Stimulated activated CD4-positive, alpha-beta T cell treated with anti-CD3 and anti-CD28 coated beads, Interleukin-4, amount 100 ng/mL, for 1 hour (primary cell): ENCODE measurements around the gene MYMX.

ENCODE experiments used
- DNase-seq: peaks from one replicate; pipeline ENCODE4 v3.0.0-alpha.2; 2020

Gene MYMX

DNA sequence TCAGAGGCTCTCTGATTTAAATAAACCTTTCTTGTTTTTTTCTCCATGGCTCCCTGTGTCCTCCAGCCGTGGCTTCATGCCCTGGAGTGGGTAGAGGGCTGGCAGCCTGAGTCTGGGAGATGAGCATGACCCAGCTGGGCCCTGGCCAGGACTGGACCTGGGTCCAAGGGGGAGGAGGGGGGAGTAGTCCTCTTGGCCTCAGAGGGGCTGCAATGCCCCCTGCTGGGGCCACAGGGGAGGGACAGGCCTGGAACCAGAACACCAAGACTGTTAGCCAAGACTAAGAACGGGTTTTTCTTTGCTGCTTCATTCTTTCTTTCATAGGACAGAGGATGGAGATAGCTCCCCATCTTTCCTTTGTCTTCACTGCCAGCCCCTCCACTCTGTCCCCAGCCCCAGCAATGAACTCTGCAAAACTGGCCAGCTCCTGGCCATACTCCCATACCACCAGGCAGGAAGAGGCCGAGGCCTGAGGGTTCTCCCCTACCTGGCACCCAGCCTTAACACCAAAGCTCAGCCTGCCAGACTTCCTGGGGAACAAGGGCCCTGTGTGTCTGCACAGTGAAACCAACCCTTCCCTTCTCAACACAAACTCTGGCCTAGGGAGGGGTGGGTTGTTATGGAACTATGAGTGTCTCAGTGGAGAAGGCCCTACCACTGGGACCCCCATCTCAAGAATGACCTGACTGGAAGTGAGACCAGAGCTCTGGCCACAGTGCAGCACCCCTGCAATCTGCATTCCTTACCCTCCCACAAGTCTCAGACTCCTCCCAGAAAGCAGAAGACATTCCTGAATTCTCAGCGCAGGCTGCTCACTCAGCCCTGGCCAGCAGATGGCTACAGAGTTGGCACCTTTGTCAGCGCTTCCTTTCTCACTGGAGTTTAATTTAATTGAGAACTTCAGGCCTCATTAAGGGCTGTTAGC is 17.6 kb downstream of the MYMX start:
- DNase-seq = no peak

DNA sequence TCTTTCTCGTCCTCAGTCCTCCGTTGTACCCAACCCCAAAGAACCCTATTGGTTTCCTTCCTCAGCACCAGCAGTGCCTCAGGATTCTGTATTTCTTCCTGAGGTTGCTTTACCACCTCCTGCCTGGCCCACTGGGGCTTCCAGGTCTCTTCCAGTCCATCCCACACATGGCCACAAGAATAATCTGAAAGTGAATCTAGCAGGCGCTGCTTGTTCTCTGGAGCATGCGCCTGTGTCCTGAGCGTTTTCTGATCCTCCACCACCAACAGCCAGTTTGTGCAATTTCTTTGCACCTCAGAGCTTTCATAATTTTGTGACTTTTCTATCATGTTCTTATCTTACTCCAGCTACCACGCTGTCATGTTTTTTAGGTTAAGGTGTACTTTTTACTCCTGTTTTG is 18.5 kb downstream of the MYMX start:
- no peak for DNase-seq

DNA sequence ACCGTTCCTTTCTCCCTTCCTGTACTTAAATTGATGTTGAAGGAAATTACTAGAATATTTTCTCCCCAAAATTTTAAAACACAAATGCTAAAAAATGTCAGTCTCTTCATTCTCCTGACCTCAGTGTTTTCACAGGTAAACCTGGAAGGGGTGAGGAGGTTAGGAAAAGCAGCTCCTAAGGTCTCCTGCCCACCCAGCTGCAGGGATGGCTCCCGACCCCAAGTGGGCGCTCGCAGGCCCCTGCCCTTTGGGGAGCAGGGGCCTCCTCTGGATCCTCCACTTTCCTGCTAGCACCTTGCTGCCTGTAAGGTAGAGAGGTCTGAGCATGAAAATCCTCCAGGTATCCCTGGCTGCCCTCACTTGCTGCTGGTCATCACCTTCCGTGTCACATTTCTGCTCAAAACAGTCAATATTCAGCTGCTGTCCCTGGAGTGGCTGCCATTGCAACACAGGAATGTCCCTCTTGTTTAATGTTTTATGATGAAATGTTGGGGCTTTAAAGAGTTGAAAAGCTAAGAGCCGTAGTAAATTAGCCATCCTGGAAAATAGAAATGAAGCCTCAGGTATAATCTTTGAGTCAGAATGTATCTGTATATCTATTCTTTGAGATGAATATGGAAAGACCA is 19.3 kb downstream of the MYMX start:
- DNase-seq = no peak

DNA sequence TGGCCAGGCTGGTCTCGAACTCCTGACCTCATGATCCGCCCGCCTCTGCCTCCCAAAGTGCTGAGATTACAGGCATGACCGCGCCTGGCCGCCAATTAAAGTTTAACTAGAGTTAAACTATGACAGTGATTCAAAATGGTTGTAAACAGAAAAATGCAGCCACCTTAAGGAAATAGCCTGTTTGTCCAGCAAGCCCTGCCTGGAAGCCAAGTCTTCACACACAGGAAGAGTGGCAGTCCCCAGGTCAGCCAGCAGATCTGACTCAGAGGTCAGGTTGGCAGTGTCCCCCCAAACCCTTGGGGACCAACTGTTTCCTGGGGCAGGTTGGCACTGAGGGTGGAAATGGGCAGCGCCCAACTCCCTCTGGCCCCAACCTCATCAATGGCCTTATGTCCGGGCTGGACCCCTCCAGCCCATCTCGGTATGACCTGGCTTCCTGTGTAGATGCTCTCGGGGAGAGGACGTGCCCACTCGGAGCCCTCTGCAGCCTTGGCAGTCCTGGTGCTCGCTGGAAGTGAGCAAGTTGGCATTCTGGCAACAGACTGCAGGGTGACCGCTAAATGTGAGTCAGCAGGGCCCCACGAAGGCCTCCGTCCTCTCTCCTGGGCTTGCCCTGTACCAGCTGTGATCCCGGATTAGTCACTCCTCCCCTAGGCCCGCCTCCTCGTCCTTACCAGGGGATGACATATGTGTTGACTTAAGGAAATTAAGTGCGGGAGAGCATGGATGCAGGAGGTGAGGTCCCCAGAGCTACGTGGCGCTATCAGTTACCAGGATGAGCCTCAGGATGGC is 20.5 kb downstream of the MYMX start:
- peak; percentile 61 for DNase-seq

DNA sequence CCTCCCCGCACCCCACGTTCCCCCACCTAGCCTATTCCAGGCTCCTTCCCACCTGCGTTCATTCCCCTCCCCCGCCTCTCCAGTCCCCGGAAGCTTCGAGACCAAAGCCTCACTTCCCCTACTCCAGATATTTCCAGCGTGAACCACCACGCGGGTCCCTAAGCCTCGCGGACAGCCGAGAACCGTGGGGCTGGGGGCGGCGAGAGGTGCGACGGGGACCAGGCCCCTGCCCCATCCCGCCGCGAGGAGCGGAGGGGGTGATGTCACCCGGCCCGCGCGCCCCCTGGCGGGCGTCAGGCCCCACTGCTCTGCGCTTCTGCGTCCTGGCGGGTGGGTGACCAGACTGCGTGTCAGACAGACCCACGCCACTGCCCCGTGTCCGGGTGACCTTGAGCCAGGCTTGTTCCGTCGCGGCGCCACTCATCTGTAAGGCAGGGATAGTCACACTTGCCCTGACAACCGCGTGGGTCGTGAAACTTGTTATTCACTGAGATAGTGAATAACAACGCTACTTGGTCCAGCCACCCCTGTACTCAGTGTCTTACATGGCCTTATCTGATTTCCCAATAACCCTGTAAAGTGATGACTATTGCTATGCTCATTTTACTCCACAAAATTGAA is 21.2 kb downstream of the MYMX start:
- peak; percentile 79 for DNase-seq

DNA sequence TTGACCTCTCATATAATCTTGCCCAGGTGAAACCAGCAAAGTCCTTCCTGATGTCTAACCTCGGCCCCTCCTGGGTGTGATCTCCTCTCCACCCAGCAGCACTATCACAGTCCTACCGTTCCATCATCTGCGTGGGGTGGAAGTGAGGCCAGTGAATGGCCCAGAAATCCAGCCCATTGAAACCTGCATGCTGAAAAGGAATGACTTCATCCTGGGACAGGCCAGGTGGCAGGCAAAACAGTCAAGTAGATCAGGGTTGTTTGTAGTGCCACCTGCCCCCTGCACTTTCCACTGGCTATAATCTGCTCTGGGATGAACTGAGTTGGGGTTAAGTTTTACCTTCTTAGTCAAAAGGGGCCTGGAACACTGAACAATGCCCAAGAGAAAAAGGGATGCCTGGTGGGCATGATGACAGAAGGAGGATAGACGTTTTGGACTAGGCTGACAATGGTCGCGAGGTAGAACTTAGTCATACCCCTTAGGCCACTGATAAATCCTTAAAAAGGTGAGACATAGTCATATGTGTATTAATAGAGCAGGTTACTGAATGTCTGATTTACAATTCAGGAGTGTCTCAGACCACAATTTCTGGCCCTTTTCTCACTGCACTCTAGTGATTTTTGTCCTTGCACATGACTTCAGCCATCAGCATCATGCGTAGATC is 22.1 kb downstream of the MYMX start:
- no peak for DNase-seq

DNA sequence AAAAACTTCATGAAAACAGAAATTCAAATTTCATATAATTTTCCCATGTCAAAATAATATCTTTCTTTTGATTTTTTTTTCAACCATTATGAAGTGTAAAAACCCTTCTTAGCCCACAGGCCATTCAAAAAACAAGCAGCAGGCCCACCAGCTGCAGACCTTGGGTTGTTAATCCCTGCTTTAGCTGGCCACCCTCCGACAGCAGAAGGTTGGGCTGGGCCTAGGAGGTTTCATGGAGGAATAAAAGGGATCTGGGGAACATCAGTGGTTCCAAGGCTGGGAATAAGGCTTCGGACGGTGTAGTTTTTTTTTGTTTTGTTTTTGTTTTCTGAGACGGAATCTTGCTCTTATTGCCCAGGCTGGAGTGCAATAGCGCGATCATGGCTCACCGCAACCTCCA is 26.6 kb downstream of the MYMX start:
- DNase-seq = no peak

GRCh38 chr6:44245391-44245911 is 28.7 kb downstream of the MYMX start:
- DNase-seq = no peak

DNA sequence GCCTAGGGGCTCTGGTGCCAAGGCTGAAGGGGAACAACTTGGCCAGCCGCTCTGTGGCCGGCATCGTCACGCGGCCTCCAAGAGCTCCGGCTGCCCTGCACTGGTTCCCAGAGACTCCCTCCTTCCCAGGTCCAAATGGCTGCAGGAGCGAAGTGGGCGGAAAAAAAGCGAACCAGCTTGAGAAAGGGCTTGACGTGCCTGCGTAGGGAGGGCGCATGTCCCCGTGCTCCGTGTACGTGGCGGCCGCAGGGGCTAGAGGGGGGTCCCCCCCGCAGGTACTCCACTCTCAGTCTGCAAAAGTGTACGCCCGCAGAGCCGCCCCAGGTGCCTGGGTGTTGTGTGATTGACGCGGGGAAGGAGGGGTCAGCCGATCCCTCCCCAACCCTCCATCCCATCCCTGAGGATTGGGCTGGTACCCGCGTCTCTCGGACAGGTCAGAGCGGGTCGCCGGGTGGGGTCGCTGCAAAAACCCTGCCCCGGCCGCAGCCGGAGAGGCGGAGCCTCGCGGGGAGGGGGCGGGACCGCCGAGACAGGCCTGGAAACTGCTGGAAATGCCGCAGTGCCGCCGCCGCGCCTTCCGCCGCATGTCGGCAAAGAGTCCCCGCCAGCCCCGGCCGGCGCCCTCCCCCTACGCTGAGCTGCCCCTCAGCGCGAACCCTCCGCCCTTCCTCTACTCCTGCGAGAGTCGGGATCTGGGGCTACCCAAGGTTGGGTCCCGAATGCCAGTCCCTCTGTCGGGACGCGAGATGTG is 29.4 kb downstream of the MYMX start:
- DNase-seq = peak; percentile 90

DNA sequence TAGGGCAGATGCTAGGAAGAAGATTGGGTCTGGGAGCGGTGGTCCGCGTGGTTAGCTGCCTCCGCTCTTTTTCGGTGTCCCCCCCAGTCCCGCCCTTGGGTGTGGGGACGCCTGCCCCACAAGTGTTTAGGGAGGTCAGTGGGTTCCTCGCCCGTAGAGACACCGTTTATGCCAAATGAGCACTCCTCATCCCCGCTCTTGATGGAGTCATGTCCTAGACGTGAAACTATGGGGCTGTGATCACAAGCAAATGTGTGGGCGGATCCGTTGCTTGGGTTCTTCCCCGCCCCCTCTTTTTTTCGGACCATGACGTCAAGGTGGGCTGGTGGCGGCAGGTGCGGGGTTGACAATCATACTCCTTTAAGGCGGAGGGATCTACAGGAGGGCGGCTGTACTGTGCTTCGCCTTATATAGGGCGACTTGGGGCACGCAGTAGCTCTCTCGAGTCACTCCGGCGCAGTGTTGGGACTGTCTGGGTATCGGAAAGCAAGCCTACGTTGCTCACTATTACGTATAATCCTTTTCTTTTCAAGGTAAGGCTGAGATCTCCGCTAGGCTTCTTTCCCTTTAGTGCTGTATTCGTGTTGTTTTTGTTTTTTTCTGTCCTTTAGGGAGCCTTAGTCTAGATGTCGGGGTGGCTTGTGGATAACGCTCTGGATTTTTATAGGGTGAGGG is 30.1 kb downstream of the MYMX start, which contains the start of gene HSP90AB1:
HSP90AB1 (plus strand) TSS at position 439 of the 675 bp plus-strand sequence. CDS start 1,529 bp downstream, outside the sequence.
- DNase-seq = peak; percentile 92

DNA sequence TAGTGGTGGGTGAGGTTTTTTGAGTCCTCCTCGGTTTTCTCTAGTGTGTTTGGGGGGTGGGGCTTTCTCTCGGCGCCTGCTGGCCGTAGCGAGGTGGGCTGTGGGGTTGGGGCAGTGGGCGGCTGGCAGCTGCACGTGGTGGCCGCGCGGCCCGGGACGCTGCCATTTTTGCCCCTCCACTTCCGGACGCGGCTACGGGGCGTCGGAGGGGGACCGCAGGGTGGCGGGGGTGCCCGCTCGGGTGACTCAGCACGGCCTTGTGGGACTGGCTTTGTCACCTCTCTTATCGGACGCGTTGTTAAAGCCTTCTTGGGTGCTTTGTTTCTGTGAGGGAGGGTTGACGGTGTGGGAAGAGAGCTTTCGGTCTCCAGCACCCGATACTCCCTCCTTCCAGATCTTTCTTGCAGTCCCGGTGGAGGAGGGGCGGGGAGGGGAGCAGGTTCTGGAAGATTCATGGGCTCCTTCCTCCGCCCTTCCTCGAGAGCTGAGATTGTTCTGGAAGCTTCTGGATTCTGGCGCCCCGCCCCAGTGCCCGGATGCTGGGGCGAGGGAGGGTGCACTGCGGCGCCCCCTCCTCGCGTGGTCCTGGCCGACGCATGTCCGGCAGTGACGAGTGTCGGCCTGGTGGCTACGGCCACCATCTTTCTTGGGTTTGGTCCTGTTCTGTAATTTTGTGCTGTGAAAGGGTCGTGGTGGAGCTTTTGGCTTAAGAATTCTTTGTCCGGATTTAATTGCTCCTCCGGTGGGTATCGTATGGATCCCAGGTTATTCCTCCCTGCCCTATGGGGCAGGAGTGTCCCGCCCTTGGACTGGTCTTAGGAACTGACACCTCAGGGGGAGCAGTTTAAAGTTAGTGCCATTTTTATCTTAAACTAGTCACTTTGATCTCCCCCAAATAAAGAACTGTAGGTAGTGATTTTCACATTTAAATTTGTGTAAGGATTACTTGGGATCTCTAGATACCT is 30.9 kb downstream of the MYMX start:
- peak; percentile 90 for DNase-seq

- DNase-seq = no peak
Observed at GRCh38 chr6:44248579-44248978, 31.9 kb downstream of the MYMX start.

- no peak for DNase-seq
Observed at GRCh38 chr6:44249082-44249748, 32.5 kb downstream of the MYMX start.

GRCh38 chr6:44250067-44250717 is 33.5 kb downstream of the MYMX start:
- DNase-seq = no peak

DNA sequence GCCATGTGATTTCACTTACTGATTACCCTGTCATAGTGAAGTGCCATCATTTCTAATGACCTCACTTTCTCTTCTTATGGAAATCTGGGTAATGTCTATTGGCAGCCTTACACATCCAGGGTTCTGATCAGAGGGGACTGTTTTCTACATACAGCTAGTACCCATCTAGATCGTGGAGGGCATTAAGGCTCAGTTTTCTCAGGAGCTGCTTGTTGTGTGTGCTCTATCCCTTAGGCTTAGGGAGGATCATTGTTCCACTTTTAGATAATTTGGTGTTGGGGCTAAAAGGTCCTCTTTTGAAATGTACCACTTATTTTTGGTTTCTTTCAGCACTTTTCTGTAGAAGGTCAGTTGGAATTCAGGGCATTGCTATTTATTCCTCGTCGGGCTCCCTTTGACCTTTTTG is 34.0 kb downstream of the MYMX start:
- DNase-seq = no peak

- DNase-seq = no peak
Observed at GRCh38 chr6:44251576-44252524, 35.1 kb downstream of the MYMX start.
